ENCODE results near the gene ARHGEF12. TPM values are rescaled to one million over a fixed set of nuclear protein-coding genes. Genes with fewer than 3 reads are reported as not detected.

ARHGEF12 gene
- total RNA-seq, 4 donors from 2014 or later: 64.4 to 108 (median 88.3) TPM

DNA sequence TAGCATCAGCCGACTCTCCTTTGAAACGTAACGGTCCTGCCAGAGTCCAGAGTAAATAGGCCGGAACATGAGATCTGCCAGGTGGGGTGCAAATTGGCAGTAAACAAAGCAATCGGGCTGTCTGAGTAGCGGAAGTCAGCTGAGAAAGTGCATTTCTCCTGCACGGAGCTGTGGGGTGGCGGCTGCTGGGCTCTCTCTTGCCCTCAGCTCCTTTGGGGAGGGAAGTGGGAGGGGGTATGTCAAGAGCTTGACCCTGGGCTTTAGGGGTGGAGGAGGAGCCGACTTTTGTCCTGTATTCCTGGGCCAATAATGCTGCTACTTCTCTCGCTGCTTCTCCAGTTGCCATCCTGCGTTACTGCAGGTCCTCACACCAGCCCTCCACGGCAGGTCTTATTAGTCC, 187.0 kb downstream of the ARHGEF12 start:
- TF ChIP-seq, protein P1, sequence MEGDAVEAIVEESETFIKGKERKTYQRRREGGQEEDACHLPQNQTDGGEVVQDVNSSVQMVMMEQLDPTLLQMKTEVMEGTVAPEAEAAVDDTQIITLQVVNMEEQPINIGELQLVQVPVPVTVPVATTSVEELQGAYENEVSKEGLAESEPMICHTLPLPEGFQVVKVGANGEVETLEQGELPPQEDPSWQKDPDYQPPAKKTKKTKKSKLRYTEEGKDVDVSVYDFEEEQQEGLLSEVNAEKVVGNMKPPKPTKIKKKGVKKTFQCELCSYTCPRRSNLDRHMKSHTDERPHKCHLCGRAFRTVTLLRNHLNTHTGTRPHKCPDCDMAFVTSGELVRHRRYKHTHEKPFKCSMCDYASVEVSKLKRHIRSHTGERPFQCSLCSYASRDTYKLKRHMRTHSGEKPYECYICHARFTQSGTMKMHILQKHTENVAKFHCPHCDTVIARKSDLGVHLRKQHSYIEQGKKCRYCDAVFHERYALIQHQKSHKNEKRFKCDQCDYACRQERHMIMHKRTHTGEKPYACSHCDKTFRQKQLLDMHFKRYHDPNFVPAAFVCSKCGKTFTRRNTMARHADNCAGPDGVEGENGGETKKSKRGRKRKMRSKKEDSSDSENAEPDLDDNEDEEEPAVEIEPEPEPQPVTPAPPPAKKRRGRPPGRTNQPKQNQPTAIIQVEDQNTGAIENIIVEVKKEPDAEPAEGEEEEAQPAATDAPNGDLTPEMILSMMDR (IDR thresholded peaks at IDR 0.05; ENCODE audit: low read depth): no peak

DNA sequence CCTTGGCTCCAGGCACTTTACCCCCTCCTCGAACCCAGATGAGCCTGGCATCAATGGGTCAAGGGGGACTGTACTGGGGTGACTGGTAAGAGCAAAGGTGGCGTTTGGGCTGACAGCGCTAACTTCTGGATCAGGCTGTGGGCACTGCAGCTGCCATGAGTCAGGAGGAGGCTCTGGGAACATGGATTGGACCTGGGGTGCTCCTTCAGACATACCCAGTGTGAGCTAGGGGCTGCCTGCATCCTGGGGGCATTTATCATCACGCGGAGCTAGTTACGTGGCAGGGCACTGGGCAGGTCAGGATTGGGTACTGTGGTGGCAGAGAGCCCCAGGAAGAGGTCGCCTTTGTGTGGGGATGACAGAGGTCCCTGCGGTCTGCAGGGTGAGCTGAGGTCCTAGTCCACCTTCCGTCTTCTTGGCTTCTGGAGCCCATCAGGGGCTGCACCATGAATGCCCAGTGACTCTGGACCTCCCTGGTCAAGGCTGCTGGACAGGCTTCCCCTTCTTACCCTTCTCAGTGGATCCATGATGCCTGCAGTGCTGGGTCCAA, 188.4 kb downstream of the ARHGEF12 start:
- TF ChIP-seq, protein P1 (IDR thresholded peaks at IDR 0.05; ENCODE audit: low read depth): no peak

DNA sequence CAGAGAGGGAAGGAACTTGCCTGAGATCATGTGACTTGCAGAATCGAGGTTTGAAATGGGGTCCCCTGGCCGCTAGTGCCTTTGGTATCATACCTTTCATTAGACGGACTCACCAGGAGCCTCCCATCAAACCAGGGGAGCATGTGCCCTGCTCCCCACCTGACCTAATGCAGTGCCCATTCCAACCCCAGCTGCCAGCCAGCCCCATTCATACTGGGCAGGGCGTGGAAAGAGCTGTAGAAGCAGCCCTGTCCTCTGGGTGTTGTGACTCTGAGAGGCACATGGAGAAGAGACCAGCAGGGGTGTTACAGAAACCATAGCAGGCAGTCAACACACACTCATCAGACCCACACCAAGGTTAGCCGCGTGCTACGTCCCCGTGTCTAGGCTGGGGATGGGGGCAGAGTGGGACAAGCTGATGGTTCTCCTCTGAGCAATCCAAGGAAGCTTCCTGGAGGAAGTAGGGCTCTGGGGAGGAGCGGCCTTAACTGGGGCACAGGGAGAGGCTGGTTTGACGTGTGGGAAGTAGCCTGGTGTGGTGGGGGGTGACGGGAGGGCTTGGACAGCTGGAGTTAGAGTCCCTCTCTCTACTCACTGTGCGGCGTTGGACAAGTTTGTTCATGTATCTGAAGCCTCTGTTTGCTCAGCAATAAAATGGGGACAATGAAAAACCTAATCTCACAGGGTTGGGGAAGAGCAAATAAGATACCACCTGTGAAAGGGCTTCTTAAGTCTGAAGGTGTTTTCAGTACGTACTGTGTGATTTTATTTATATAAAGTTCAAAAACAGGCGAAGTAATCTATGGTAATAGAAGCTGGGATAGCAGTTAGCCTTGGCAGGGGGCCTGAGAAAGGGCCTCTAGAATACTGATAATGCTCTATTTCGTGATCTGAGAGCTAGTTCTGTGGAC, 189.3 kb downstream of the ARHGEF12 start:
- TF ChIP-seq, protein P1 (IDR thresholded peaks at IDR 0.05; ENCODE audit: low read depth): no peak

DNA sequence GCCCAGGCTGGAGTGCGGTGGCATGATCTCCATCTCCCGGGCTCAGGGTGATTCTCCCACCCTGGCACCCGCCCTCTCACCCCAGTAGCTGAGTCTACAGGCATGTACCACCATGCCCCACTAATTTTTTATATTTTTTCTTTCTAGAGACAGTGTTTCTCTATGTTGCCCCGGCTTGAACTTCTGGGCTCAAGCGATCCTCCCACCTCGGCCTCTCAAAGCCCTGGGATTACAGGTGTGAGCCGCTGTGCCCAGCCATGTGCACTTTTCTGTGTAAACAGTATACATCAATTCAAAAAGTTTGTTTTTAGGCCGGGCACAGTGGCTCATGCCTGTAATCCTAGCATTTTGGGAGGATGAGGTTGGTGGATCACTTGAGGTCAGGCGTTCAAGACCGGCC, 190.0 kb downstream of the ARHGEF12 start:
- TF ChIP-seq, protein P1 (IDR thresholded peaks at IDR 0.05; ENCODE audit: low read depth): no peak

DNA sequence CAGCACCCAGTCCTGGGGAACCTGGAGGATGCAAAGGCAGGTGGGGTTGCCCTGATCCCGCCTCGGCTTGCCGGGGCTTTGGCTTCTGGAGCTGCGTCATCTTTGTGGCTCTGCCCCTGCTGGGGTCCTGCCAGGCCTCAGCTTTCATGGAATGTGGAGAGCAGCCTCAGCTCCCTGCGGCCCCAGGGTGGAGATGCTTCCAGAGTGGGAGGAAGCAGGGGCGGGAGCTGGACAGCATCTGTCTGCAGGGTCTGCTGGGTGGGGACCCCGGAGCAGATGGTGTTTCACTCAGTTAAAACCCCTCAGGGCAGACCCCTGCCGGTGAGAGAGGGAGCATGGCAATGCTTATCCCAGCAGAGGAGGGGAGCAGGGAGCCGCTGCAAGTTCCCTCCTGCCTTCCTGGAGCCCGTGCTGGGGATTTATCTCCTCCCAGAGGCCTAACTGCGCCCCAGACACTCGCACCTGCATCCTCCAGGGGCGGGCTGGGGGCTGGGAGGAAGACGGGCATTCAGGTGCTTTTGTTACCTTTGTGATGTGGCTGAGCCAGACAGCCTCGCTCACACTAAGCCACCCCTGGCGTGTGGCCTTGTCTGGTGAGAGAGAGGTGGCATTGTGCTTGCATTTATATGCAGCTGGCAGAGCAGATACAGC, 191.0 kb downstream of the ARHGEF12 start:
- TF ChIP-seq, protein P1 (IDR thresholded peaks at IDR 0.05; ENCODE audit: low read depth): no peak

DNA sequence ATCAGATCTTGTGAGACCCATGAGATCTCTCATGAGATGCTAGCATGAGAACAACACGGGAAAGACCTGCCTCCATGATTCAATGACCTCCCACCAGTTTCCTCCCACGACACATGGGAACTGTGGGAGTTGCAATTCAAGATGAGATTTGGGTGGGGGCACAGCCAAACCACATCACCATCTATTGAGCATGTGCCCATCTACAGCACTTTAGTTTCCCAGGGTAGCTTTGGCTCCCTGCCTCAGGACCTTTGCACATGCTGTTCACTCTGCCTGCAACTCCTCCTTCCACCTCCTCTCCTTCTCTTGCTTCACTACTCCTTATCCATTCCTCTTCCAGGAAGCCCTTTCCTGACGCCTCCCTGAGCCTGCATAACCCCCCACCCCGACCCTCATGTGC, 192.5 kb downstream of the ARHGEF12 start:
- TF ChIP-seq, protein P1 (IDR thresholded peaks at IDR 0.05; ENCODE audit: low read depth): no peak

DNA sequence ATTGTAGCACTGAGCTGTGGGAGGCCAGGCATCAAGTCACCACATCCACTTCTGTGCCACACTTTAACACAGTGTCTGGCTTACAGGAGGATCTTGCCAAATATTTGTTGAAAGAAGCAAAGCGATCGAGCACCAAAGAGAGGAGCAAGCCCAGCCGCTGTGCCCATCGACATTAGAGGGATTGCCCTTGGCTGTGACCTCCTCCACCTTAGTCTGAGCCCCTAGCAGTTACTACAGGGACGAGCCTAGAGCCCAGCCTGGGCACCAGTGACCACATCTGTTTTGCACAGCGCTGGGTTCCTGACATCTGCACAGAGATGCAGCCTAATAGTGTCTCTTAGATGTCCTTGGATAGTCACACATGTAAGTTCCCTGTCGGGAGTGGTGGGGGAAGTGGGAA, 193.0 kb downstream of the ARHGEF12 start:
- TF ChIP-seq, protein P1 (IDR thresholded peaks at IDR 0.05; ENCODE audit: low read depth): no peak

Measured in subcutaneous adipose tissue (tissue), 4 donors.